OCI-LY1 (cell line): ENCODE data around the gene KLHL14.

Source experiments
- H2AFZ ChIP-seq: fragments of 200-600 bp; sonication (generic), shearing (Covaris generic); 2 replicates; pipeline ENCODE4 v1.6.0; 2014; ENCODE audit warnings: antibody characterized with exemption, mild to moderate bottlenecking, low read length
- H3F3A ChIP-seq: fragments of 200-600 bp; sonication (generic), shearing (Covaris generic); 2 replicates; pipeline ENCODE4 v1.6.0; 2014; ENCODE audit warnings: mild to moderate bottlenecking, antibody characterized with exemption, low read length, moderate library complexity; ENCODE audit not compliant: insufficient read depth
- H3K27ac ChIP-seq: fragments of 200-600 bp; sonication (generic); 2 replicates; pipeline ENCODE4 v1.5.1; 2014; ENCODE audit warnings: low read length, mixed run types, mild to moderate bottlenecking, low read depth; ENCODE audit not compliant: poor library complexity, severe bottlenecking
- H3K27me3 ChIP-seq: fragments of 200-600 bp; sonication (generic); 2 replicates; pipeline ENCODE4 v1.6.0; 2014; ENCODE audit warnings: antibody characterized with exemption, mild to moderate bottlenecking, low read length, moderate library complexity; ENCODE audit not compliant: insufficient read depth
- H3K36me3 ChIP-seq: fragments of 200-600 bp; sonication (generic); 2 replicates; pipeline ENCODE4 v1.6.1; 2014; ENCODE audit warnings: mild to moderate bottlenecking, antibody characterized with exemption, low read length, moderate library complexity, mixed read lengths; ENCODE audit not compliant: insufficient read depth
- H3K4me1 ChIP-seq: fragments of 200-600 bp; sonication (generic); 2 replicates; pipeline ENCODE4 v1.5.1; 2014; ENCODE audit warnings: mild to moderate bottlenecking, low read length, moderate library complexity; ENCODE audit not compliant: insufficient read depth, severe bottlenecking
- H3K4me2 ChIP-seq: fragments of 200-600 bp; sonication (generic), shearing (Covaris generic); 2 replicates; pipeline ENCODE4 v1.6.1; 2014; ENCODE audit warnings: low read length
- H3K4me3 ChIP-seq: fragments of 200-600 bp; sonication (generic); 2 replicates; pipeline ENCODE4 v1.5.1; 2014; ENCODE audit warnings: low read length, low read depth, mild to moderate bottlenecking, mixed read lengths; ENCODE audit not compliant: poor library complexity, severe bottlenecking
- H3K79me2 ChIP-seq: fragments of 200-600 bp; shearing (Covaris generic); 2 replicates; pipeline ENCODE4 v1.6.1; 2016; ENCODE audit warnings: mixed run types, low read length, mixed read lengths; ENCODE audit not compliant: insufficient read depth
- H3K9ac ChIP-seq: fragments of 200-600 bp; sonication (generic), shearing (Covaris generic); 2 replicates; pipeline ENCODE4 v1.6.1; 2014; ENCODE audit warnings: mild to moderate bottlenecking, low read length, mixed read lengths
- H3K9me2 ChIP-seq: fragments of 200-600 bp; sonication (generic), shearing (Covaris generic); 2 replicates; pipeline ENCODE4 v1.6.1; 2014; ENCODE audit warnings: low read depth, mild to moderate bottlenecking, low read length, mixed read lengths
- H3K9me3 ChIP-seq: fragments of 200-600 bp; shearing (Covaris generic); 2 replicates; pipeline ENCODE4 v1.6.1; 2014; ENCODE audit warnings: low read length, mixed read lengths
- H4K20me1 ChIP-seq: fragments of 200-600 bp; sonication (generic), shearing (Covaris generic); 2 replicates; pipeline ENCODE4 v1.6.0; 2016; ENCODE audit warnings: mild to moderate bottlenecking, low read length; ENCODE audit not compliant: insufficient read depth
- CTCF ChIP-seq: fragments of 200-600 bp; sonication (generic), shearing (Covaris generic); IDR thresholded peaks from 2 replicates; pipeline ENCODE4 v1.5.1; 2017; ENCODE audit warnings: mild to moderate bottlenecking, antibody characterized with exemption, low read length, moderate library complexity, mixed read lengths
- EZH2 ChIP-seq: fragments of 200-600 bp; sonication (generic), shearing (Covaris generic); IDR thresholded peaks from 2 replicates; pipeline ENCODE4 v1.8.0; 2017; ENCODE audit warnings: borderline replicate concordance, mixed run types, mild to moderate bottlenecking, antibody characterized with exemption, low read length, moderate library complexity, mixed read lengths

Gene KLHL14

GRCh38 chr18:32734442-32734841 is 38.4 kb downstream of the KLHL14 start:
- Histone ChIP-seq H3K4me1 (peaks cover 35% of the 10 kb centered on the region), H3K4me3 (no peak overlapping the region), H3K27me3 (no peaks in the 10 kb centered on the region), H3K79me2 (no peaks in the 10 kb centered on the region), H4K20me1 (no peaks in the 10 kb centered on the region), H3K27ac (no peak overlapping the region), H3K4me2 (no peak overlapping the region), H3K36me3 (peaks cover 53% of the 10 kb centered on the region), H3K9me2 (no peaks in the 10 kb centered on the region), H3F3A (no peaks in the 10 kb centered on the region), H3K9me3 (no peaks in the 10 kb centered on the region), H3K9ac (no peak overlapping the region), H2AFZ (no peak overlapping the region)
- TF ChIP-seq CTCF = no peak
- TF ChIP-seq EZH2 = no peak

GRCh38 chr18:32732165-32732564 is 40.7 kb downstream of the KLHL14 start:
- Histone ChIP-seq H3K4me2 (no peak overlapping the region), H3F3A (no peaks in the 10 kb centered on the region), H3K4me3 (no peak overlapping the region), H3K27me3 (no peaks in the 10 kb centered on the region), H3K79me2 (no peaks in the 10 kb centered on the region), H4K20me1 (no peaks in the 10 kb centered on the region), H3K9ac (no peak overlapping the region), H3K27ac (peak overlapping the region; percentile 7), H3K9me2 (no peaks in the 10 kb centered on the region), H3K4me1 (peaks cover 39% of the 10 kb centered on the region), H2AFZ (no peak overlapping the region), H3K36me3 (peaks cover 38% of the 10 kb centered on the region), H3K9me3 (no peaks in the 10 kb centered on the region)
- TF ChIP-seq CTCF (no peak), EZH2 (no peak)

- no peaks in the 10 kb centered on the region for H3F3A ChIP-seq
- H4K20me1 ChIP-seq = no peaks in the 10 kb centered on the region
- no peaks in the 10 kb centered on the region for H3K9me2 ChIP-seq
- peaks cover 30% of the 10 kb centered on the region for H3K36me3 ChIP-seq
- no peaks in the 10 kb centered on the region for H3K27me3 ChIP-seq
- TF ChIP-seq CTCF (no peak), EZH2 (no peak)
- H3K4me2 ChIP-seq = peak overlapping the region; percentile 85
- peak overlapping the region; percentile 67 for H3K9ac ChIP-seq
- H3K27ac ChIP-seq = peak overlapping the region; percentile 69
- H3K4me3 ChIP-seq = peak overlapping the region; percentile 57
- peak overlapping the region; percentile 4; the same call in 1 of the 2 replicates for H2AFZ ChIP-seq
- H3K4me1 ChIP-seq = peaks cover 39% of the 10 kb centered on the region
- no peaks in the 10 kb centered on the region for H3K9me3 ChIP-seq
- H3K79me2 ChIP-seq = no peaks in the 10 kb centered on the region
These were observed 42.2 kb downstream of the KLHL14 start for GRCh38 chr18:32730620-32731091.
